ENCODE measurements around the gene PLEKHM3. TPM values are rescaled to one million over a fixed set of nuclear protein-coding genes. Genes with fewer than 3 reads are reported as not detected.

PLEKHM3 gene
- total and polyA plus RNA-seq, 2 of the 4 experiments (the other 2 are of a cell fraction), result 2.4 to 11.3 TPM

DNA sequence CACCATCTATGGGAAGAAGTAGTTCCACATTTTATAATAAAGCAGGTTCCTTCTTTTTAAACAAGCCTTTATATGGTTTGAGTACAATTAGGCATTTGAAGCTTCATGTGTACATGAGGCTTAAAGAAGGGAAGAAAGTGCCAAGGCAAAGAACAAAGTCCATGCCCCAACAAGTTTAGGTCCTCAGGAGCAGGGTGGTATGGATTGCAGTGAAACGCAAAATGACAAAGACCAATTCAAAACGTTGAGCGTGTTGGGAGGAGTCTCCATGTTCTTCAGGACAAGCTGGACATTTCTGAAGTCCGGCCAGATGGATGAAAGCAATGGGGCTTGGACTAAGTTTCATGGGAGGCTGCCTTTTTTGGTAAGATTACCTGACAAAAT is 176.8 kb downstream of the PLEKHM3 start:
- H3K4me1 ChIP-seq (ENCODE audit: control insufficient read depth, insufficient read depth, low read length), result peaks cover 7% of the 10 kb centered on the region
- H3K27ac ChIP-seq (ENCODE audit: insufficient read depth, low read length), result no peak overlapping the region
- H3K4ac ChIP-seq (ENCODE audit: low read depth, low read length), result no peak overlapping the region
- H3K27me3 ChIP-seq (ENCODE audit: control insufficient read depth, insufficient read depth, low read length), result no peaks in the 10 kb centered on the region
- H3K79me1 ChIP-seq (ENCODE audit: low read depth in 1 of 2, low read length in 2 of 2), result no peaks in the 10 kb centered on the region
- no peak overlapping the region for H3K18ac ChIP-seq (ENCODE audit: low read depth, low read length)
- H3K56ac ChIP-seq (ENCODE audit: extremely low read depth, insufficient read depth, low read length), result no peak overlapping the region
- no peak overlapping the region for H4K91ac ChIP-seq (ENCODE audit: insufficient read depth, low read depth, low read length)
- no peak overlapping the region for H3K23ac ChIP-seq (ENCODE audit: low read depth, low read length)
- no peak overlapping the region for H2BK5ac ChIP-seq (ENCODE audit: low read depth, low read length, poor library complexity, severe bottlenecking)
- H3K4me3 ChIP-seq (ENCODE audit: insufficient read depth, low read depth, low read length), result no peak overlapping the region
- H3K9me3 ChIP-seq (ENCODE audit: control insufficient read depth, insufficient read depth, low read length), result no peaks in the 10 kb centered on the region
- no peak overlapping the region for H2BK20ac ChIP-seq (ENCODE audit: low read depth, low read length)
- DNase-seq, result no peak
- H4K20me1 ChIP-seq (ENCODE audit: insufficient read depth, low read length), result no peaks in the 10 kb centered on the region
- no peak overlapping the region for H3K14ac ChIP-seq (replicated peaks; ENCODE audit: low read depth, low read length)
- BruUV-seq (replicated peaks), result no TSS peak
- H2BK15ac ChIP-seq (ENCODE audit: low read depth, low read length), result no peak overlapping the region
- H3K4me2 ChIP-seq (ENCODE audit: low read depth, low read length), result no peak overlapping the region
- no peaks in the 10 kb centered on the region; the same call in 1 of the 2 replicates for H3K9me1 ChIP-seq (ENCODE audit: insufficient read depth, low read length)
- no peak overlapping the region for H2AK5ac ChIP-seq (ENCODE audit: low read depth, low read length)
- POLR2A ChIA-PET (ENCODE audit: unreplicated experiment), result no interaction called here
- dilution Hi-C loops (cut with HindIII; ENCODE audit: low sequenced_read_pairs, unreplicated experiment), result no loop called here
- WGBS, 2 experiments (ENCODE audit: extremely low coverage in 2 of 2, insufficient read length in 1 of 2), result no CpG with 5 or more reads among the region's 4 CpGs
- H4K5ac ChIP-seq (ENCODE audit: low read depth, low read length), result no peak overlapping the region
- in situ Hi-C loops (cut with MboI; ENCODE audit: low sequenced_read_pairs), result no loop called here
- H2BK120ac ChIP-seq (ENCODE audit: low read depth, low read length), result no peak overlapping the region
- TF ChIP-seq RCOR1 (IDR thresholded peaks at IDR 0.05; ENCODE audit: insufficient replicate concordance, low read length) (no peak), POLR2A (IDR thresholded peaks at IDR 0.05; ENCODE audit: low read depth, low read length) (no peak), RFX5 (IDR thresholded peaks at IDR 0.05; ENCODE audit: low read depth, low read length) (no peak), SMC3 (IDR thresholded peaks at IDR 0.05; ENCODE audit: low read depth, low read length) (no peak), NFE2L2 (IDR thresholded peaks at IDR 0.05; ENCODE audit: low read depth, low read length) (no peak), FOS (IDR thresholded peaks at IDR 0.05; ENCODE audit: low read depth, low read length) (no peak), CHD1 (IDR thresholded peaks at IDR 0.05; ENCODE audit: low read depth, low read length) (no peak), BHLHE40 (IDR thresholded peaks at IDR 0.05; ENCODE audit: low read depth, low read length) (no peak), MXI1 (IDR thresholded peaks at IDR 0.05; ENCODE audit: borderline replicate concordance, low read depth, low read length) (no peak), CEBPB (IDR thresholded peaks at IDR 0.05; ENCODE audit: low read depth, low read length) (no peak), MAZ (IDR thresholded peaks at IDR 0.05; ENCODE audit: borderline replicate concordance, low read depth, low read length) (no peak), RAD21 (IDR thresholded peaks at IDR 0.05; ENCODE audit: low read length) (no peak), MAFK (IDR thresholded peaks at IDR 0.05; ENCODE audit: low read depth, low read length) (no peak)
- TF ChIP-seq, protein P1, sequence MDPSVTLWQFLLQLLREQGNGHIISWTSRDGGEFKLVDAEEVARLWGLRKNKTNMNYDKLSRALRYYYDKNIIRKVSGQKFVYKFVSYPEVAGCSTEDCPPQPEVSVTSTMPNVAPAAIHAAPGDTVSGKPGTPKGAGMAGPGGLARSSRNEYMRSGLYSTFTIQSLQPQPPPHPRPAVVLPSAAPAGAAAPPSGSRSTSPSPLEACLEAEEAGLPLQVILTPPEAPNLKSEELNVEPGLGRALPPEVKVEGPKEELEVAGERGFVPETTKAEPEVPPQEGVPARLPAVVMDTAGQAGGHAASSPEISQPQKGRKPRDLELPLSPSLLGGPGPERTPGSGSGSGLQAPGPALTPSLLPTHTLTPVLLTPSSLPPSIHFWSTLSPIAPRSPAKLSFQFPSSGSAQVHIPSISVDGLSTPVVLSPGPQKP (IDR thresholded peaks at IDR 0.05; ENCODE audit: borderline replicate concordance, low read depth, low read length), result no peak
- TF ChIP-seq, protein P2, sequence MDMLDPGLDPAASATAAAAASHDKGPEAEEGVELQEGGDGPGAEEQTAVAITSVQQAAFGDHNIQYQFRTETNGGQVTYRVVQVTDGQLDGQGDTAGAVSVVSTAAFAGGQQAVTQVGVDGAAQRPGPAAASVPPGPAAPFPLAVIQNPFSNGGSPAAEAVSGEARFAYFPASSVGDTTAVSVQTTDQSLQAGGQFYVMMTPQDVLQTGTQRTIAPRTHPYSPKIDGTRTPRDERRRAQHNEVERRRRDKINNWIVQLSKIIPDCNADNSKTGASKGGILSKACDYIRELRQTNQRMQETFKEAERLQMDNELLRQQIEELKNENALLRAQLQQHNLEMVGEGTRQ (IDR thresholded peaks at IDR 0.05; ENCODE audit: low read depth, low read length), result no peak
- TF ChIP-seq, protein P3, sequence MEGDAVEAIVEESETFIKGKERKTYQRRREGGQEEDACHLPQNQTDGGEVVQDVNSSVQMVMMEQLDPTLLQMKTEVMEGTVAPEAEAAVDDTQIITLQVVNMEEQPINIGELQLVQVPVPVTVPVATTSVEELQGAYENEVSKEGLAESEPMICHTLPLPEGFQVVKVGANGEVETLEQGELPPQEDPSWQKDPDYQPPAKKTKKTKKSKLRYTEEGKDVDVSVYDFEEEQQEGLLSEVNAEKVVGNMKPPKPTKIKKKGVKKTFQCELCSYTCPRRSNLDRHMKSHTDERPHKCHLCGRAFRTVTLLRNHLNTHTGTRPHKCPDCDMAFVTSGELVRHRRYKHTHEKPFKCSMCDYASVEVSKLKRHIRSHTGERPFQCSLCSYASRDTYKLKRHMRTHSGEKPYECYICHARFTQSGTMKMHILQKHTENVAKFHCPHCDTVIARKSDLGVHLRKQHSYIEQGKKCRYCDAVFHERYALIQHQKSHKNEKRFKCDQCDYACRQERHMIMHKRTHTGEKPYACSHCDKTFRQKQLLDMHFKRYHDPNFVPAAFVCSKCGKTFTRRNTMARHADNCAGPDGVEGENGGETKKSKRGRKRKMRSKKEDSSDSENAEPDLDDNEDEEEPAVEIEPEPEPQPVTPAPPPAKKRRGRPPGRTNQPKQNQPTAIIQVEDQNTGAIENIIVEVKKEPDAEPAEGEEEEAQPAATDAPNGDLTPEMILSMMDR (conservative IDR thresholded peaks at IDR 0.05; ENCODE audit: low read depth, low read length), result no peak
- H3K36me3 ChIP-seq (ENCODE audit: control insufficient read depth, insufficient read depth, low read length), result no peaks in the 10 kb centered on the region
- intact Hi-C loops (cut with micrococcal nuclease), result no loop called here
- no peak for ATAC-seq (ENCODE audit: low read depth)
- no peak overlapping the region for H4K8ac ChIP-seq (ENCODE audit: low read depth in 2 of 2, low read length in 2 of 2)
- H2AFZ ChIP-seq (replicated peaks; ENCODE audit: low read length, poor library complexity), result no peak overlapping the region
- CTCF ChIA-PET, result no interaction called here
- no peak overlapping the region for H2AK9ac ChIP-seq (replicated peaks; ENCODE audit: low read depth, low read length, poor library complexity)
- no peak overlapping the region for H3K9ac ChIP-seq (ENCODE audit: low read depth, low read length)

Measured in IMR-90 (cell line).